ENCODE measurements around the gene REEP1. TPM values are rescaled to one million over a fixed set of nuclear protein-coding genes. Genes with fewer than 3 reads are reported as not detected.

The REEP1 gene
- total RNA-seq, 1 experiment from 2014 or later, result not detected

DNA sequence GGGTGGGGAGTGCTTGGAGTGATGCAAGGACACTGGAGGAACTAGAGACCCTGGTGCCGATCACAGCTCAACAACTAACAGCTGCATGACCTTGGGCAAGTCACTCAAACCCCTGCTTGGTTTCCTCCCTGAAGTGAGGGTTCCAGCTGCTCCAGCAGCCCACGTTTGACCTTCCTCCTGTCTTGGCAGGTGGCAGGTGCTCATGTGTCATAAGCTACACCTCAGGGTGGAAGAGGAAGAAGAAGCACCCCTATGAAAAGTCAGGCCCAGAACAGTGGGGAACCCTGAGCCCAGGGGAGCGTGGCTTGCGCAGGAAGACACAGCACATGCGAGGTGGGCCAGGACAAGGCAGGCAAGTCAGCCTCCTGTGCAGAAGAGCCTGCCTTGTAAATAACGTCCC is 95.8 kb downstream of the REEP1 start:
- ChIA-PET CTCF (interaction anchor here (0.7 to 1.0 kb wide), 2 partner anchors 17 to 21 kb away, joined by 3 to 4 read pairs; no protein-coding TSS in a partner anchor), POLR2A (no interaction called here)
- TF ChIP-seq, protein P1, sequence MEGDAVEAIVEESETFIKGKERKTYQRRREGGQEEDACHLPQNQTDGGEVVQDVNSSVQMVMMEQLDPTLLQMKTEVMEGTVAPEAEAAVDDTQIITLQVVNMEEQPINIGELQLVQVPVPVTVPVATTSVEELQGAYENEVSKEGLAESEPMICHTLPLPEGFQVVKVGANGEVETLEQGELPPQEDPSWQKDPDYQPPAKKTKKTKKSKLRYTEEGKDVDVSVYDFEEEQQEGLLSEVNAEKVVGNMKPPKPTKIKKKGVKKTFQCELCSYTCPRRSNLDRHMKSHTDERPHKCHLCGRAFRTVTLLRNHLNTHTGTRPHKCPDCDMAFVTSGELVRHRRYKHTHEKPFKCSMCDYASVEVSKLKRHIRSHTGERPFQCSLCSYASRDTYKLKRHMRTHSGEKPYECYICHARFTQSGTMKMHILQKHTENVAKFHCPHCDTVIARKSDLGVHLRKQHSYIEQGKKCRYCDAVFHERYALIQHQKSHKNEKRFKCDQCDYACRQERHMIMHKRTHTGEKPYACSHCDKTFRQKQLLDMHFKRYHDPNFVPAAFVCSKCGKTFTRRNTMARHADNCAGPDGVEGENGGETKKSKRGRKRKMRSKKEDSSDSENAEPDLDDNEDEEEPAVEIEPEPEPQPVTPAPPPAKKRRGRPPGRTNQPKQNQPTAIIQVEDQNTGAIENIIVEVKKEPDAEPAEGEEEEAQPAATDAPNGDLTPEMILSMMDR (IDR thresholded peaks at IDR 0.05; ENCODE audit: unreplicated experiment), result no peak
- no peak for DNase-seq (ENCODE audit: unreplicated experiment)
- Mint-ChIP-seq H3K36me3 (ENCODE audit: insufficient read depth, unreplicated experiment) (no peaks in the 10 kb centered on the region), H3K27ac (ENCODE audit: low read depth, unreplicated experiment) (no peak overlapping the region), H3K4me1 (ENCODE audit: insufficient read depth, unreplicated experiment) (no peaks in the 10 kb centered on the region), H3K4me3 (ENCODE audit: unreplicated experiment) (no peak overlapping the region), H3K27me3 (ENCODE audit: insufficient read depth, unreplicated experiment) (peaks cover 18% of the 10 kb centered on the region), H3K9me3 (ENCODE audit: unreplicated experiment) (no peaks in the 10 kb centered on the region)
- no TSS peak for BruUV-seq (replicated peaks)
- intact Hi-C loops (cut with micrococcal nuclease), result no loop called here

DNA sequence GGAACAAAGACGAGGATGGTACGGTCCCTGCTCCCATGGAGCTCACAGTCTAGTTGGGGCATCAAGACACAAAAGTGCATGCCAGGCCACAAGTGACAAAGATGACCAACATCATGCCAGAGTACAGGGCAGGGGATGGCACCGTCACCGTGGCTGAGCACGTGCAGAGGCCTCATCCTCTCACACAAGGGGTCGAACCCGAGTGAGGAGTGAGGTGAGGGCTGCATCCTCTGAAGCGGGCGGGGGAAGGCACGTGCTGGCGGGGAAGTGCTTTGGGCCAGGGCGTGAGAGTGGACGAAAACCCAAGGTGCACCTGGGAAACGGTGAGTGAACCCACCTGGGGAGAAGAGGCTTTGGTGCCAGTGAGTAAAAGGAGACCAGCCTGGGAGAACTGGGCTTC is 97.2 kb downstream of the REEP1 start:
- H3K36me3 Mint-ChIP-seq (ENCODE audit: insufficient read depth, unreplicated experiment), result no peaks in the 10 kb centered on the region
- no peak overlapping the region for H3K27ac Mint-ChIP-seq (ENCODE audit: low read depth, unreplicated experiment)
- H3K4me3 Mint-ChIP-seq (ENCODE audit: unreplicated experiment), result no peak overlapping the region
- intact Hi-C loops (cut with micrococcal nuclease), result no loop called here
- TF ChIP-seq, protein P1 (IDR thresholded peaks at IDR 0.05; ENCODE audit: unreplicated experiment), result no peak
- ChIA-PET POLR2A (no interaction called here), CTCF (no interaction called here)
- H3K9me3 Mint-ChIP-seq (ENCODE audit: unreplicated experiment), result no peaks in the 10 kb centered on the region
- no TSS peak for BruUV-seq (replicated peaks)
- DNase-seq (ENCODE audit: unreplicated experiment), result no peak
- no peaks in the 10 kb centered on the region for H3K4me1 Mint-ChIP-seq (ENCODE audit: insufficient read depth, unreplicated experiment)
- peaks cover 18% of the 10 kb centered on the region for H3K27me3 Mint-ChIP-seq (ENCODE audit: insufficient read depth, unreplicated experiment)

DNA sequence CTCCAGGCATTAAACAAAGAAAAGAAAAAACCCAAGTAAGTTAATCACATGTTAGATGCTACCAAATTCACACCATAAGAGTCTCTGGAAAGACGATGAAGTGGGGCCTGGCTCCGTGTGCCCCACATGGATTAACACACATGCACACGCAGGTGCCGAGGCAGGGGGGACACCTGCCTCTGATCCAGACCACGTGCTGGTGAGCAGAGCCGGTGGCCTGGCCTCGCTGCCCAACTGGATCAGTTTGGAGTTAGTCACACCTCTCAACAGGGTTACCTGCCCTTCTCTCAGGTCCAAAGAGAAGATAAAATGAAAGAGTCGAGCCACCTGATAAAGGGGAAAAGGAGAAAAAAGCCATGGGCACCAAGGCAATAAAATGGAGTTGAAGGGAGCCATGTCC is 97.7 kb downstream of the REEP1 start:
- intact Hi-C loops (cut with micrococcal nuclease), result no loop called here
- Mint-ChIP-seq H3K36me3 (ENCODE audit: insufficient read depth, unreplicated experiment) (no peaks in the 10 kb centered on the region), H3K27ac (ENCODE audit: low read depth, unreplicated experiment) (no peak overlapping the region), H3K27me3 (ENCODE audit: insufficient read depth, unreplicated experiment) (peaks cover 18% of the 10 kb centered on the region), H3K9me3 (ENCODE audit: unreplicated experiment) (no peaks in the 10 kb centered on the region), H3K4me1 (ENCODE audit: insufficient read depth, unreplicated experiment) (no peaks in the 10 kb centered on the region), H3K4me3 (ENCODE audit: unreplicated experiment) (no peak overlapping the region)
- ChIA-PET POLR2A (no interaction called here), CTCF (no interaction called here)
- DNase-seq (ENCODE audit: unreplicated experiment), result no peak
- BruUV-seq (replicated peaks), result no TSS peak
- TF ChIP-seq, protein P1 (IDR thresholded peaks at IDR 0.05; ENCODE audit: unreplicated experiment), result no peak

DNA sequence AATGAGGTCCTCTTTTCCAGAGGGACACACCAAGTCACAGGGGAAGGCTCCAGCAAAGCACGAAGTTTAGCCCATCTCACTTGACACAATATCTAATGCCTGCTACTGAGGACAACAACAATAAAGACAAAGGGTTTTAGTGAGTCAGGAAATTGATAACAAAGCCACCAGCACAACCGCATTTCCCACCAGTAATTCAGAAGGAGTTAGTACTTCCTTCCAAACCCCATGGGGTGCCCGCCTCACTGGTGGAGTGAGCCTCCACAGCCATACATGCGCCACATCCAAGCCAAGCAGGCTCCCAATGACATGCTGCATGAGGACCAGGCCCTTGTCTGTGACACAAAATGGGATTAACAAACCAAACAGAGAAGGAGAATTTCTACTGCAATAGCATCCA is 98.1 kb downstream of the REEP1 start:
- no peak for DNase-seq (ENCODE audit: unreplicated experiment)
- peaks cover 18% of the 10 kb centered on the region for H3K27me3 Mint-ChIP-seq (ENCODE audit: insufficient read depth, unreplicated experiment)
- no peaks in the 10 kb centered on the region for H3K9me3 Mint-ChIP-seq (ENCODE audit: unreplicated experiment)
- H3K4me1 Mint-ChIP-seq (ENCODE audit: insufficient read depth, unreplicated experiment), result no peaks in the 10 kb centered on the region
- no TSS peak for BruUV-seq (replicated peaks)
- TF ChIP-seq, protein P1 (IDR thresholded peaks at IDR 0.05; ENCODE audit: unreplicated experiment), result no peak
- no peaks in the 10 kb centered on the region for H3K36me3 Mint-ChIP-seq (ENCODE audit: insufficient read depth, unreplicated experiment)
- CTCF ChIA-PET, result no interaction called here
- intact Hi-C loops (cut with micrococcal nuclease), result no loop called here
- no peak overlapping the region for H3K4me3 Mint-ChIP-seq (ENCODE audit: unreplicated experiment)
- POLR2A ChIA-PET, result no interaction called here
- no peak overlapping the region for H3K27ac Mint-ChIP-seq (ENCODE audit: low read depth, unreplicated experiment)

Measured in MCF 10A (cell line).